Trophoblast cell (in vitro differentiated cells and primary cell): ENCODE results near the gene RAP2A.

ENCODE experiments used
- DNase-seq, 2 donors: peaks; one replicate each; pipeline ENCODE4 v3.0.0-alpha.2; 2016
- H2AFZ ChIP-seq: 2 replicates; pipeline ENCODE4 v1.6.1; 2013; ENCODE audit warnings: low read length, moderate library complexity, mild to moderate bottlenecking; ENCODE audit not compliant: insufficient read depth, poor library complexity
- H2AK5ac ChIP-seq: 2 replicates; pipeline ENCODE4 v1.6.1; 2013; ENCODE audit warnings: mild to moderate bottlenecking, low read length
- H2BK120ac ChIP-seq: 2 replicates; pipeline ENCODE4 v1.6.1; 2013; ENCODE audit warnings: low read length, mild to moderate bottlenecking, moderate library complexity; ENCODE audit not compliant: insufficient read depth, poor library complexity
- H2BK12ac ChIP-seq: 2 replicates; pipeline ENCODE4 v1.6.1; 2013; ENCODE audit warnings: mild to moderate bottlenecking, low read length, moderate library complexity
- H2BK5ac ChIP-seq: 2 replicates; pipeline ENCODE4 v1.6.1; 2013; ENCODE audit warnings: low read length, low read depth, moderate library complexity, mild to moderate bottlenecking; ENCODE audit not compliant: poor library complexity
- H3K14ac ChIP-seq: 2 replicates; pipeline ENCODE4 v1.6.1; 2013; ENCODE audit warnings: mild to moderate bottlenecking, low read length
- H3K18ac ChIP-seq: 2 replicates; pipeline ENCODE4 v1.6.1; 2013; ENCODE audit warnings: mild to moderate bottlenecking, low read length
- H3K23ac ChIP-seq: 2 replicates; pipeline ENCODE4 v1.6.1; 2013; ENCODE audit warnings: low read length
- H3K27ac ChIP-seq: 2 replicates; pipeline ENCODE4 v1.5.1; 2013; ENCODE audit warnings: low read depth, mild to moderate bottlenecking, inconsistent platforms, low read length, moderate library complexity
- H3K27me3 ChIP-seq: 2 replicates; pipeline ENCODE4 v1.6.1; 2013; ENCODE audit warnings: inconsistent platforms, mild to moderate bottlenecking, low read length, moderate library complexity; ENCODE audit not compliant: insufficient read depth
- H3K36me3 ChIP-seq, 2 experiments: 1 replicate in 1 of 2; 2 replicates in 1 of 2; pipeline ENCODE4 v1.6.1; 2013; ENCODE audit warnings: low read length in 2 of 2, mild to moderate bottlenecking in 2 of 2, moderate library complexity in 1 of 2; ENCODE audit not compliant: insufficient read depth in 2 of 2, control insufficient read depth in 1 of 2
- H3K4ac ChIP-seq: 2 replicates; pipeline ENCODE4 v1.6.1; 2013; ENCODE audit warnings: low read depth, mild to moderate bottlenecking, low read length, moderate library complexity
- H3K4me1 ChIP-seq, 2 experiments: 1 replicate in 1 of 2; 2 replicates in 1 of 2; pipeline ENCODE4 v1.6.1; 2013; ENCODE audit warnings: low read length in 2 of 2, mild to moderate bottlenecking in 2 of 2, moderate library complexity in 1 of 2; ENCODE audit not compliant: insufficient read depth in 2 of 2, control insufficient read depth in 1 of 2
- H3K4me2 ChIP-seq: 2 replicates; pipeline ENCODE4 v1.6.1; 2013; ENCODE audit warnings: inconsistent platforms, mild to moderate bottlenecking, low read length, moderate library complexity
- H3K4me3 ChIP-seq: 2 replicates; pipeline ENCODE4 v1.5.1; 2013; ENCODE audit warnings: mild to moderate bottlenecking, low read depth, low read length, inconsistent platforms
- H3K79me1 ChIP-seq: one replicate; pipeline ENCODE4 v1.6.1; 2013; ENCODE audit warnings: low read length
- H3K79me2 ChIP-seq: 2 replicates; pipeline ENCODE4 v1.6.1; 2013; ENCODE audit warnings: low read length, mild to moderate bottlenecking; ENCODE audit not compliant: control insufficient read depth, insufficient read depth, poor library complexity
- H3K9ac ChIP-seq: 2 replicates; pipeline ENCODE4 v1.6.1; 2013; ENCODE audit warnings: mild to moderate bottlenecking, low read length
- H3K9me3 ChIP-seq: 2 replicates; pipeline ENCODE4 v1.6.1; 2013; ENCODE audit warnings: low read depth, mild to moderate bottlenecking, control low read depth, inconsistent platforms, low read length; ENCODE audit not compliant: insufficient read depth
- H4K12ac ChIP-seq: 2 replicates; pipeline ENCODE4 v1.6.1; 2013; ENCODE audit warnings: low read depth, mild to moderate bottlenecking, low read length, moderate library complexity
- H4K8ac ChIP-seq: 2 replicates; pipeline ENCODE4 v1.6.1; 2013; ENCODE audit warnings: low read depth, mild to moderate bottlenecking, low read length, moderate library complexity
- H4K91ac ChIP-seq: one replicate; pipeline ENCODE4 v1.6.1; 2013; ENCODE audit warnings: low read depth, mild to moderate bottlenecking, low read length, moderate library complexity
- WGBS: extraction: QIAGEN DNeasy Blood & Tissue Kit; methylation state at CpG from one replicate; pipeline ENCODE4 v1.1.7; 2013; ENCODE audit warnings: missing lambda C conversion rate; ENCODE audit not compliant: insufficient read length, insufficient coverage; ENCODE audit errors: extremely low coverage; 5-methylcytosine and 5-hydroxymethylcytosine counted together

RAP2A gene

DNA sequence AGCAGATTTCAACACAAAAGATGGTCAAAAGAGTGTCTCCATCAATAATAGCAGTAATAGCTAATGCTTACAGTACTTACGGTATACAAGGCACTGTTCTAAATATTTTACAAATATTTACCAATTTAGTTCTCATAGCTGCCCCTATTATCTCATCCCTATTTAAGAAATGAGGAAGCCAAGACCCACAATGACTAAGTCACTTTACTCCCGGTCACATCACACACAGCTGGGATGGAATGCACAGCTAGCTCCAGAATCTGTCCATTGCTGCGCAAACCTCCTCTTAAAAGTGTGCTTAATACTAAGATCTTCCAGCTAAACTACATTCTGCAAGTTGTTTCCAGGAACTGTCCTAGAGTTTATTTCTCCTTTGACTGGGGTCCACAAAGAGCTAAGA lies 63.4 kb downstream of the RAP2A start:
- Histone ChIP-seq H3K9me3 (no peaks in the 10 kb centered on the region), H3K27ac (no peak overlapping the region), H3K36me3 (no peaks in the 10 kb centered on the region), H3K4ac (no peak overlapping the region), H4K91ac (no peak overlapping the region), H3K79me2 (no peaks in the 10 kb centered on the region), H3K18ac (no peak overlapping the region), H3K23ac (no peak overlapping the region), H3K4me3 (no peak overlapping the region), H4K8ac (no peak overlapping the region), H2AK5ac (no peak overlapping the region), H2BK5ac (no peak overlapping the region), H2BK12ac (no peak overlapping the region), H3K4me2 (no peak overlapping the region), H3K14ac (no peak overlapping the region), H3K4me1 (no peaks in the 10 kb centered on the region), H2AFZ (no peak overlapping the region), H3K27me3 (no peaks in the 10 kb centered on the region), H2BK120ac (no peak overlapping the region), H4K12ac (no peak overlapping the region), H3K79me1 (no peaks in the 10 kb centered on the region), H3K9ac (no peak overlapping the region)
- WGBS = no CpG with 5 or more reads among the region's 3 CpGs
- DNase-seq = no peak

DNA sequence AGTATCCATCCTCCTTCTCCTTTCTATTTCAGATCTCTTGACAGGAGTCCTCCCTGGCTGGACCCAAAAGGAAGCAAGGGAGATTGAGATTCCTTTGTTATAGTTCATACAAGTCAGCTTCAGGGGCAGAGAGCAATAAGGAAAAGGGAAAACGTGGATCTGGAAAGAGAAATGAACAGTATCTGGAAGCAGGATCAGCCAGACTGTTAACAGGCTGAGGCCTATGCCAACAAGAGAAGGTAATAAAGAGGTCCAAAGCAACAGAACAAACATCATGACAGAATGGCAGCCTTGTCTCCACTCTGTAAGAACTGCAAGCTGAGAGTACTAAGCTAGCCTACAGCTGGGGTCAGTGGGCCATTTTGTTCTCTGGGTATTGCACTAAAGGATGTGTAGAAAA lies 64.5 kb downstream of the RAP2A start:
- no peak overlapping the region for H3K4me3 ChIP-seq
- H3K27me3 ChIP-seq = no peaks in the 10 kb centered on the region
- no peak overlapping the region for H4K8ac ChIP-seq
- H3K27ac ChIP-seq = no peak overlapping the region
- no peak overlapping the region for H2AFZ ChIP-seq
- H3K9me3 ChIP-seq = no peaks in the 10 kb centered on the region
- H3K4me1 ChIP-seq = no peaks in the 10 kb centered on the region
- no peak overlapping the region for H2BK120ac ChIP-seq
- DNase-seq = no peak
- H3K9ac ChIP-seq = no peak overlapping the region
- H3K14ac ChIP-seq = no peak overlapping the region
- H2AK5ac ChIP-seq = no peak overlapping the region
- no peak overlapping the region for H3K18ac ChIP-seq
- no peak overlapping the region for H3K23ac ChIP-seq
- no peaks in the 10 kb centered on the region for H3K79me1 ChIP-seq
- H2BK5ac ChIP-seq = no peak overlapping the region
- H3K4ac ChIP-seq = no peak overlapping the region
- no peak overlapping the region for H3K4me2 ChIP-seq
- H4K12ac ChIP-seq = no peak overlapping the region
- no peaks in the 10 kb centered on the region for H3K79me2 ChIP-seq
- no peaks in the 10 kb centered on the region for H3K36me3 ChIP-seq
- no peak overlapping the region for H2BK12ac ChIP-seq
- no peak overlapping the region for H4K91ac ChIP-seq
- WGBS = no CpG with 5 or more reads among the region's 1 CpG

DNA sequence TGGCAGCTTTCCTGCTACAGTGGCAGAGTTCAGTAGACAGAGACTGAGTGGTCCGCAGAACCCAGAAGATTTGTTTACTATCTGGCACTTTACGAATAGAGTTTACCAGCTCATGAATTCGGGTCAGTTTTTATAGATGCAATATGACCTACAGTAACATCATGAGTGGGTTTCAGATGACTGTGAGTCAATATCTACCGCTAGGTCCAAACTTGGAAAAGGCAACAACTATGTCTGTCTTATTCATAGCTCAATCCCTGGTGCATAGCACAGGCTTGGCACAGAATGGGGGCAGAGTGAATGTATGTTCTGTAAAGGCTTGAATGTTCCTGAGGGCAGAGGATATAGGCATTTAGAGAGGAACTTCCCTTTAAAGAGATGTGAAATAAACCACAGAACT lies 65.2 kb downstream of the RAP2A start:
- no peaks in the 10 kb centered on the region for H3K27me3 ChIP-seq
- H3K27ac ChIP-seq = no peak overlapping the region
- H2AK5ac ChIP-seq = no peak overlapping the region
- H3K79me2 ChIP-seq = no peaks in the 10 kb centered on the region
- no peak overlapping the region for H3K14ac ChIP-seq
- no peak for DNase-seq
- no peak overlapping the region for H2BK12ac ChIP-seq
- no peak overlapping the region for H2BK120ac ChIP-seq
- H4K8ac ChIP-seq = no peak overlapping the region
- no peaks in the 10 kb centered on the region for H3K36me3 ChIP-seq
- H3K18ac ChIP-seq = no peak overlapping the region
- no peak overlapping the region for H3K23ac ChIP-seq
- H3K4me3 ChIP-seq = no peak overlapping the region
- WGBS = no CpG with 5 or more reads among the region's 4 CpGs
- H3K9me3 ChIP-seq = no peaks in the 10 kb centered on the region
- H3K9ac ChIP-seq = no peak overlapping the region
- H3K4me1 ChIP-seq = no peaks in the 10 kb centered on the region
- H3K79me1 ChIP-seq = no peaks in the 10 kb centered on the region
- H3K4ac ChIP-seq = no peak overlapping the region
- H2AFZ ChIP-seq = no peak overlapping the region
- H2BK5ac ChIP-seq = no peak overlapping the region
- H4K91ac ChIP-seq = no peak overlapping the region
- H3K4me2 ChIP-seq = no peak overlapping the region
- H4K12ac ChIP-seq = no peak overlapping the region

DNA sequence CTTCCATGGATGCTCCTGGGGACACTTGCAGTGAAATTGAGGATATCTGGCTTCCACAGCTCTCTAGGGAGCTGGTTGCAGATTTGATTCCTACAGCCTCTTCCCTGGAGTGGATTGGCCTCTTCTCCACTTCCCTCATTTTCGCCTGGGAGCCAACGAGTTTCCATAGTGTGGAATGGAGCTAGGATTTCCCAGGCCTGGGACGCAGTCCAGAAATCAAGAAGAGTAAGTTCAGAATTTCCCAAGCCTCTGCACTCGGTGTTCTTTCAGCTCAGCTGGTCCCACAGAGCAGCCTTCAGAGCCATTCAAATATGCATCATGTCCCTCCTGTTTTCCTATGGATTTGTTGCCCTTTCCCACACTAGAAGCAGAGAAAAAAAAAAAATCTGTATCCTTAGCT lies 68.2 kb downstream of the RAP2A start:
- DNase-seq = no peak
- H2AK5ac ChIP-seq = no peak overlapping the region
- no peak overlapping the region for H3K27ac ChIP-seq
- H3K9ac ChIP-seq = no peak overlapping the region
- no peaks in the 10 kb centered on the region for H3K27me3 ChIP-seq
- H3K79me2 ChIP-seq = no peaks in the 10 kb centered on the region
- no peak overlapping the region for H2AFZ ChIP-seq
- H3K36me3 ChIP-seq = no peaks in the 10 kb centered on the region
- H2BK12ac ChIP-seq = no peak overlapping the region
- no peak overlapping the region for H3K4me3 ChIP-seq
- H2BK5ac ChIP-seq = no peak overlapping the region
- H2BK120ac ChIP-seq = no peak overlapping the region
- no peaks in the 10 kb centered on the region for H3K9me3 ChIP-seq
- no peak overlapping the region for H3K4ac ChIP-seq
- no peak overlapping the region for H4K8ac ChIP-seq
- no peak overlapping the region for H3K14ac ChIP-seq
- H4K12ac ChIP-seq = no peak overlapping the region
- WGBS = no CpG with 5 or more reads among the region's 4 CpGs
- H4K91ac ChIP-seq = no peak overlapping the region
- H3K79me1 ChIP-seq = no peaks in the 10 kb centered on the region
- no peak overlapping the region for H3K23ac ChIP-seq
- no peaks in the 10 kb centered on the region for H3K4me1 ChIP-seq
- no peak overlapping the region for H3K4me2 ChIP-seq
- no peak overlapping the region for H3K18ac ChIP-seq
